GM21360 (cell line): ENCODE measurements around the gene CENPP.

Source experiments
- ATAC-seq: cut with Tn5 transposase; IDR thresholded peaks from one replicate; pipeline ENCODE4 v1.9.1; 2021; ENCODE audit warnings: mild to moderate bottlenecking, moderate library complexity; ENCODE audit not compliant: unreplicated experiment

The CENPP gene

GRCh38 chr9:92312887-92313623 is 12.7 kb upstream of the CENPP start:
- no peak for ATAC-seq

GRCh38 chr9:92313624-92314012 is 12.1 kb upstream of the CENPP start:
- no peak for ATAC-seq

GRCh38 chr9:92315456-92315855 is 10.3 kb upstream of the CENPP start:
- ATAC-seq: no peak

GRCh38 chr9:92324431-92324830 is 1.3 kb upstream of the CENPP start:
- ATAC-seq: no peak

- ATAC-seq: peak; percentile 8
These were observed 874 bp upstream of the CENPP start for GRCh38 chr9:92324889-92325268.

GRCh38 chr9:92325991-92326500 is 293 bp downstream of the CENPP start:
- no peak for ATAC-seq

- ATAC-seq: no peak
These were observed 1.6 kb downstream of the CENPP start for GRCh38 chr9:92327283-92327850.

- ATAC-seq: no peak
These were observed 2.5 kb downstream of the CENPP start for GRCh38 chr9:92328225-92328624.

- ATAC-seq: no peak
These were observed 7.0 kb downstream of the CENPP start for GRCh38 chr9:92332577-92333281.

GRCh38 chr9:92333282-92333634 is 7.5 kb downstream of the CENPP start:
- no peak for ATAC-seq

GRCh38 chr9:92341578-92341977 is 15.8 kb downstream of the CENPP start:
- no peak for ATAC-seq

GRCh38 chr9:92342825-92343488 is 17.2 kb downstream of the CENPP start:
- ATAC-seq: no peak

GRCh38 chr9:92345582-92345981 is 19.8 kb downstream of the CENPP start:
- ATAC-seq: no peak

- no peak for ATAC-seq
These were observed 24.3 kb downstream of the CENPP start for GRCh38 chr9:92349771-92350739.

- ATAC-seq: no peak
These were observed 25.0 kb downstream of the CENPP start for GRCh38 chr9:92350740-92351133.

- ATAC-seq: no peak
These were observed 27.3 kb downstream of the CENPP start for GRCh38 chr9:92353051-92353450.

GRCh38 chr9:92359394-92359995 is 33.7 kb downstream of the CENPP start:
- ATAC-seq: no peak

- no peak for ATAC-seq
These were observed 34.3 kb downstream of the CENPP start for GRCh38 chr9:92360083-92360482.

- ATAC-seq: no peak
These were observed 43.3 kb downstream of the CENPP start for GRCh38 chr9:92369075-92369474.

- ATAC-seq: no peak
These were observed 47.4 kb downstream of the CENPP start for GRCh38 chr9:92373167-92373566.
